ENCODE measurements around the gene NFASC. TPM values are rescaled to one million over a fixed set of nuclear protein-coding genes. Genes with fewer than 3 reads are reported as not detected.

The NFASC gene
- total RNA-seq, 1 donor from 2014 or later = 3.8 TPM

GRCh38 chr1:204931313-204931712 lies 60.7 kb downstream of the NFASC start:
- Mint-ChIP-seq H3K4me1 (ENCODE audit: unreplicated experiment) (peaks cover 7% of the 10 kb centered on the region), H3K4me3 (ENCODE audit: unreplicated experiment) (no peak overlapping the region), H3K36me3 (ENCODE audit: low read depth, unreplicated experiment) (no peaks in the 10 kb centered on the region), H3K9me3 (ENCODE audit: unreplicated experiment) (no peaks in the 10 kb centered on the region), H3K27ac (ENCODE audit: unreplicated experiment) (no peak overlapping the region), H3K27me3 (ENCODE audit: unreplicated experiment) (no peaks in the 10 kb centered on the region)
- TF ChIP-seq CTCF (IDR thresholded peaks at IDR 0.05; ENCODE audit: unreplicated experiment) = no peak
- DNase-seq (ENCODE audit: low spot score) = no peak

GRCh38 chr1:204931768-204932572 lies 61.3 kb downstream of the NFASC start:
- no peak for DNase-seq (ENCODE audit: low spot score)
- Mint-ChIP-seq H3K27me3 (ENCODE audit: unreplicated experiment) (no peaks in the 10 kb centered on the region), H3K4me3 (ENCODE audit: unreplicated experiment) (no peak overlapping the region), H3K36me3 (ENCODE audit: low read depth, unreplicated experiment) (no peaks in the 10 kb centered on the region), H3K4me1 (ENCODE audit: unreplicated experiment) (peaks cover 7% of the 10 kb centered on the region), H3K27ac (ENCODE audit: unreplicated experiment) (no peak overlapping the region), H3K9me3 (ENCODE audit: unreplicated experiment) (no peaks in the 10 kb centered on the region)
- TF ChIP-seq CTCF (IDR thresholded peaks at IDR 0.05; ENCODE audit: unreplicated experiment) = no peak

DNA sequence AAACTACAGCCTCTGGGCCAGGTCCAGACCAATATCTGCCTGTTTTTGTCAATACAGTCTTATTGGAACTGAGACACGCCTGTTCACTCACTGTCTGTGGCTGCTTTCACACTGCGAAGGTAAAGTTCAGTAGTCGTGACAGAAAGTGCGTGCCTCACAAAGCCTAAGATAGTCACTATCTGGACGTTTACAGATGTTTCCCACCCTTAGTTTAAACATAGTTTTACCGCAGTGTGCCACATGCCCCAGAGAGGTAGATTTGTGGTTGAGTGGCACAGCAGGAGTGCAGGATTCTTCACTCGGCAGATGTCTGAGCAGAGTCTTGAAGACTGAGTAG lies 61.9 kb downstream of the NFASC start:
- no peak overlapping the region for H3K27ac Mint-ChIP-seq (ENCODE audit: unreplicated experiment)
- H3K36me3 Mint-ChIP-seq (ENCODE audit: low read depth, unreplicated experiment) = no peaks in the 10 kb centered on the region
- H3K9me3 Mint-ChIP-seq (ENCODE audit: unreplicated experiment) = no peaks in the 10 kb centered on the region
- peaks cover 4% of the 10 kb centered on the region for H3K4me1 Mint-ChIP-seq (ENCODE audit: unreplicated experiment)
- no peak for DNase-seq (ENCODE audit: low spot score)
- H3K27me3 Mint-ChIP-seq (ENCODE audit: unreplicated experiment) = no peaks in the 10 kb centered on the region
- TF ChIP-seq CTCF (IDR thresholded peaks at IDR 0.05; ENCODE audit: unreplicated experiment) = no peak
- no peak overlapping the region for H3K4me3 Mint-ChIP-seq (ENCODE audit: unreplicated experiment)

DNA sequence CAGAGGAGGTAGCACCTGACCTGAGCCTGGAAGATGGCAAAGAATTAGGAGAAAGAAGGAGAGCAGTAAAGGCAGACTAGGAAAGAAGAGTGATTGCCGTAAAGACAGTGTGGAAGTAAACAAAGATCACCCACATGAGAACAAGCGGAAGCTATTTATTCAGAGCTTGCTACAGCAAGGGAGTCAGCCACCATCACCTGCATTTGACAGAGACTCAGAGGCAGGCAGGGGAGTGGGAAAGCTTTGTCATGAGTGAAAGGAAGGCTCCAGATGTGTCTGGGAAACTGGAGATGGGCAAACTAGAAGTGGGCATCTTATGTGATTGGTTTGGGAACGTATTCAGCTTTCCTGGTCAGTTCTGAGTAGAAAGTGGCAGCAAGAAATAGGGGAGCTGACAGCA lies 64.5 kb downstream of the NFASC start:
- Mint-ChIP-seq H3K4me3 (ENCODE audit: unreplicated experiment) (no peak overlapping the region), H3K9me3 (ENCODE audit: unreplicated experiment) (no peaks in the 10 kb centered on the region), H3K36me3 (ENCODE audit: low read depth, unreplicated experiment) (no peaks in the 10 kb centered on the region), H3K4me1 (ENCODE audit: unreplicated experiment) (peaks cover 4% of the 10 kb centered on the region), H3K27me3 (ENCODE audit: unreplicated experiment) (peaks cover 2% of the 10 kb centered on the region), H3K27ac (ENCODE audit: unreplicated experiment) (no peak overlapping the region)
- no peak for DNase-seq (ENCODE audit: low spot score)
- no peak for TF ChIP-seq CTCF (IDR thresholded peaks at IDR 0.05; ENCODE audit: unreplicated experiment)

- Mint-ChIP-seq H3K27ac (ENCODE audit: unreplicated experiment) (no peak overlapping the region), H3K9me3 (ENCODE audit: unreplicated experiment) (no peaks in the 10 kb centered on the region)
- DNase-seq (ENCODE audit: low spot score) = no peak
Measured at GRCh38 chr1:204936765-204937164, 66.1 kb downstream of the NFASC start.

More at GRCh38 chr1:204936765-204937164, 66.1 kb downstream of the NFASC start:
- Mint-ChIP-seq H3K4me1 (ENCODE audit: unreplicated experiment) (peaks cover 4% of the 10 kb centered on the region), H3K4me3 (ENCODE audit: unreplicated experiment) (no peak overlapping the region), H3K36me3 (ENCODE audit: low read depth, unreplicated experiment) (no peaks in the 10 kb centered on the region), H3K27me3 (ENCODE audit: unreplicated experiment) (peaks cover 2% of the 10 kb centered on the region)
- no peak for TF ChIP-seq CTCF (IDR thresholded peaks at IDR 0.05; ENCODE audit: unreplicated experiment)

All from endothelial cell (in vitro differentiated cells).